Activated CD8-positive, alpha-beta T cell treated with anti-CD3 and anti-CD28 coated beads for 36 hours (primary cell): ENCODE data around the gene PIAS2. TPM values are rescaled to one million over a fixed set of nuclear protein-coding genes. Genes with fewer than 3 reads are reported as not detected.

Experiments
- ATAC-seq: fragments of 200-7000 bp; cut with Tn5 transposase; one replicate; pipeline ENCODE4 v1.10.0; 2021; ENCODE audit warnings: mild to moderate bottlenecking, moderate library complexity
- CTCF ChIA-PET: fragments of 350-600 bp; sonication (Branson Sonifier 250); formaldehyde crosslinking; loops from one replicate; lab custom pipeline; 2021; ENCODE audit warnings: antibody characterized with exemption; lab: Charles Lee
- POLR2A ChIA-PET: fragments of 350-600 bp; sonication (Branson Sonifier 250); formaldehyde crosslinking; loops from one replicate; lab custom pipeline; 2021; ENCODE audit warnings: antibody characterized with exemption; lab: Charles Lee
- DNase-seq: peaks from one replicate; pipeline ENCODE4 v3.0.0-alpha.2; 2020
- H3K27ac Mint-ChIP-seq: one replicate; pipeline ENCODE4 v1.8.0; 2021; ENCODE audit warnings: mild to moderate bottlenecking, mixed read lengths
- H3K27me3 Mint-ChIP-seq: one replicate; pipeline ENCODE4 v1.8.0; 2021; ENCODE audit warnings: mixed read lengths
- H3K36me3 Mint-ChIP-seq: one replicate; pipeline ENCODE4 v1.8.0; 2021; ENCODE audit warnings: low read depth, mixed read lengths
- H3K4me1 Mint-ChIP-seq: one replicate; pipeline ENCODE4 v1.8.0; 2021; ENCODE audit warnings: low read depth, mixed read lengths
- H3K4me3 Mint-ChIP-seq: one replicate; pipeline ENCODE4 v1.8.0; 2021; ENCODE audit warnings: mild to moderate bottlenecking, moderate library complexity, mixed read lengths
- H3K9me3 Mint-ChIP-seq: one replicate; pipeline ENCODE4 v1.8.0; 2021; ENCODE audit warnings: mixed read lengths
- intact Hi-C: fragments of 100-400 bp; cut with micrococcal nuclease; formaldehyde crosslinking; loops from one replicate; pipeline ENCODE4 v1.10.0; 2022
- total RNA-seq, 2 experiments: library from RNA; stranded (reverse); gene quantifications; one replicate each; pipeline ENCODE4 v1.2.3, GENCODE V29; 2021
- TF ChIP-seq, protein P1 (sequence below): fragments of 200-600 bp; IDR thresholded peaks from one replicate; pipeline ENCODE4 v1.8.0; 2022; ENCODE audit warnings: antibody characterized with exemption, mild to moderate bottlenecking

The PIAS2 gene
- total RNA-seq, 2 experiments from 2014 or later, result 26.9 to 29.8 TPM

DNA sequence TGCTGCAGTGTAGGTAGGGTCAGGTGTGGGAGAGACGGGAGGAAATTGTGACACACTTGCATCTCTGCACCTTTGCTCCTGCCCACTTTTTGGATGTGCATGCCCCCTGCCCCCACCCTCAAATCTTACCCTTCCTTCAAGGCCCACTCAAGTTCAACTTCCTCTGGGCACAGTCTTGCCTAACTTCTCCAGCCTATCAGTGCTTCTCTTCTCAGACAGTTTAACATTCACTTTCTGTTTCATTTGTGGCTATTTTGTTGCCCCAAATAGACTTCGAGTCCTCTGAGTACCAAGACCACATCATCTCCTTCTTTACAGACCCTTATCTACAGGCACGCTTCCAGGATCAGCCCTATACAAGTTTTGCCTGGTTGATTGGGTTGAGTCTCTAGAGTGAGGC, 163.1 kb downstream of the PIAS2 start:
- H3K36me3 Mint-ChIP-seq, result no peaks in the 10 kb centered on the region
- ChIA-PET POLR2A (no interaction called here), CTCF (no interaction called here)
- ATAC-seq, result peak; percentile 55
- H3K4me1 Mint-ChIP-seq, result peaks cover 12% of the 10 kb centered on the region
- DNase-seq, result no peak
- H3K27ac Mint-ChIP-seq, result no peak overlapping the region
- H3K4me3 Mint-ChIP-seq, result no peak overlapping the region
- TF ChIP-seq, protein P1, sequence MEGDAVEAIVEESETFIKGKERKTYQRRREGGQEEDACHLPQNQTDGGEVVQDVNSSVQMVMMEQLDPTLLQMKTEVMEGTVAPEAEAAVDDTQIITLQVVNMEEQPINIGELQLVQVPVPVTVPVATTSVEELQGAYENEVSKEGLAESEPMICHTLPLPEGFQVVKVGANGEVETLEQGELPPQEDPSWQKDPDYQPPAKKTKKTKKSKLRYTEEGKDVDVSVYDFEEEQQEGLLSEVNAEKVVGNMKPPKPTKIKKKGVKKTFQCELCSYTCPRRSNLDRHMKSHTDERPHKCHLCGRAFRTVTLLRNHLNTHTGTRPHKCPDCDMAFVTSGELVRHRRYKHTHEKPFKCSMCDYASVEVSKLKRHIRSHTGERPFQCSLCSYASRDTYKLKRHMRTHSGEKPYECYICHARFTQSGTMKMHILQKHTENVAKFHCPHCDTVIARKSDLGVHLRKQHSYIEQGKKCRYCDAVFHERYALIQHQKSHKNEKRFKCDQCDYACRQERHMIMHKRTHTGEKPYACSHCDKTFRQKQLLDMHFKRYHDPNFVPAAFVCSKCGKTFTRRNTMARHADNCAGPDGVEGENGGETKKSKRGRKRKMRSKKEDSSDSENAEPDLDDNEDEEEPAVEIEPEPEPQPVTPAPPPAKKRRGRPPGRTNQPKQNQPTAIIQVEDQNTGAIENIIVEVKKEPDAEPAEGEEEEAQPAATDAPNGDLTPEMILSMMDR, result no peak
- no peaks in the 10 kb centered on the region for H3K9me3 Mint-ChIP-seq
- intact Hi-C loops, result no loop called here
- H3K27me3 Mint-ChIP-seq, result peaks cover 56% of the 10 kb centered on the region

Other genes with a start within 250 kb of the PIAS2 start
- not detected for gene ST8SIA5, start 160.5 kb downstream of the PIAS2 start, total RNA-seq
- 1 to 10 TPM in 1 of 2 experiments, under 1 TPM in 1; 0.58 to 1.3 TPM for gene KATNAL2, start 95 bp upstream of the PIAS2 start, total RNA-seq
- not detected for gene ELOA2, start 118.1 kb upstream of the PIAS2 start, total RNA-seq
- 10 to 100 TPM; 28.1 to 32.2 TPM for gene HDHD2, start 233.0 kb upstream of the PIAS2 start, total RNA-seq